HEK293 (cell line): Measurements from ENCODE around the gene NPIPB2.

Experiments used
- OSR2 ChIP-seq: fragments of 450-650 bp; formaldehyde crosslinking; IDR thresholded peaks from 2 replicates; pipeline ENCODE4 v1.5.1; 2016; ENCODE audit warnings: missing biosample characterization, missing genetic modification characterization
- ZNF114 ChIP-seq: fragments of 450-650 bp; formaldehyde crosslinking; IDR thresholded peaks from 2 replicates; pipeline ENCODE4 v1.5.0; 2017; ENCODE audit warnings: missing biosample characterization, missing genetic modification characterization
- ZNF302 ChIP-seq: fragments of 450-650 bp; formaldehyde crosslinking; IDR thresholded peaks from 2 replicates; pipeline ENCODE4 v1.5.1; 2016; ENCODE audit warnings: missing biosample characterization, missing genetic modification characterization, low read depth
- ZNF514 ChIP-seq: fragments of 450-650 bp; formaldehyde crosslinking; IDR thresholded peaks from 2 replicates; pipeline ENCODE4 v1.5.1; 2016; ENCODE audit warnings: missing biosample characterization, missing genetic modification characterization
- ZNF544 ChIP-seq: fragments of 450-650 bp; formaldehyde crosslinking; IDR thresholded peaks from 2 replicates; pipeline ENCODE4 v1.5.0; 2017; ENCODE audit warnings: missing biosample characterization, missing genetic modification characterization
- ZNF837 ChIP-seq: fragments of 450-650 bp; formaldehyde crosslinking; IDR thresholded peaks from 2 replicates; pipeline ENCODE4 v1.5.1; 2016; ENCODE audit warnings: missing biosample characterization, missing genetic modification characterization
- TF ChIP-seq, protein P1 (sequence below): fragments of 450-650 bp; formaldehyde crosslinking; IDR thresholded peaks from 2 replicates; pipeline ENCODE4 v1.5.1; 2016; ENCODE audit warnings: missing biosample characterization, missing genetic modification characterization

DNA sequence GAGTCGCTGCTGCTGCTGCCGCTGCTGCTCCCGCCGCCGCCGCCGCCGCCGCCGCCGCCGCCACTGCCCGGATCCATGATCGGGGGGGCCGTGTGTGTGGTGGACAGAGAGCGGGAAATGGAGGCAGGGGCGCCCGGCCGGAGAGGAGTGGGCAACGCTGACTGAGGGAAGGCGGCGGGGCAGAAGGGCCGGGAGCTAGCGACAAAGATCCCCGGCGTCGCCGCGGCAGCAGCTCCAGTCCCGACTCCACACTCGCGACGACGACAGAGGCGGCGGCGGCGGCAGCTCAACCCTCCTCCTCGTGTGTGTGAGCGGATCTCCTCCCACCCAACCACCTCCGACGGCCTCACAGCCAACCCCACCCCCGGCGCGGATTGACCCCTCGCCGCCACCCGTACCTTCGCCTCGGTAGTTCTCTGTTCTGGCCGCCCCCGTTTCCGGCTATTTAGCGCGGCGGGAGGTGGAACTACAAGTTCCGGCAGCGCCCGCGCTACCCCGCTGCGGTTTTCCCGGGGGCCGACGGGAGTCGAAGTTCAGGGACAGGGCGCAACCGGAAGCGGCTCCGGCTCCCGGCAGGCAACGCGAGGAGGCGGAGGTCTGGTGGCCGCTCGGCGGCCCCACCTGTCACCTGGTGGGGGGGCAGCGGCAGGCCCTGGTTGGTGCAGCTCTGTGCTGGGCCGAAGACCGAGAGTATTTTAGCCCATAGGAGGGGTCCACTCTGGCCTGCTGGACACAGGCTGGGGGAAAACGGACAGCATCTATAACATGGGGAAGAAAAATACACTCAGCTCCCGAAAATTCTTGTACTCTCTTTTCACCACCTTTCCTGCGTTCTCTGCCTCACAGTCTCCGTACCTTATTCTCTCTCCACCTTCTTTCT lies 26.0 kb downstream of the NPIPB2 start, which contains the start of gene GSPT1:
- TF ChIP-seq ZNF837 (tag by site-specific recombination): no peak
- peak; percentile 44; the same call in 1 of the 2 replicates for TF ChIP-seq OSR2 (tag by site-specific recombination)
- TF ChIP-seq, protein P1, sequence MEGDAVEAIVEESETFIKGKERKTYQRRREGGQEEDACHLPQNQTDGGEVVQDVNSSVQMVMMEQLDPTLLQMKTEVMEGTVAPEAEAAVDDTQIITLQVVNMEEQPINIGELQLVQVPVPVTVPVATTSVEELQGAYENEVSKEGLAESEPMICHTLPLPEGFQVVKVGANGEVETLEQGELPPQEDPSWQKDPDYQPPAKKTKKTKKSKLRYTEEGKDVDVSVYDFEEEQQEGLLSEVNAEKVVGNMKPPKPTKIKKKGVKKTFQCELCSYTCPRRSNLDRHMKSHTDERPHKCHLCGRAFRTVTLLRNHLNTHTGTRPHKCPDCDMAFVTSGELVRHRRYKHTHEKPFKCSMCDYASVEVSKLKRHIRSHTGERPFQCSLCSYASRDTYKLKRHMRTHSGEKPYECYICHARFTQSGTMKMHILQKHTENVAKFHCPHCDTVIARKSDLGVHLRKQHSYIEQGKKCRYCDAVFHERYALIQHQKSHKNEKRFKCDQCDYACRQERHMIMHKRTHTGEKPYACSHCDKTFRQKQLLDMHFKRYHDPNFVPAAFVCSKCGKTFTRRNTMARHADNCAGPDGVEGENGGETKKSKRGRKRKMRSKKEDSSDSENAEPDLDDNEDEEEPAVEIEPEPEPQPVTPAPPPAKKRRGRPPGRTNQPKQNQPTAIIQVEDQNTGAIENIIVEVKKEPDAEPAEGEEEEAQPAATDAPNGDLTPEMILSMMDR (tag by site-specific recombination): peak; percentile 47; the same call in 1 of the 2 replicates
- no peak for TF ChIP-seq ZNF544 (tag by site-specific recombination)
- TF ChIP-seq ZNF114 (tag by site-specific recombination): no peak
- no peak for TF ChIP-seq ZNF302 (tag by site-specific recombination)
- TF ChIP-seq ZNF514: no peak
